ENCODE measurements around the gene TRIO.

DNA sequence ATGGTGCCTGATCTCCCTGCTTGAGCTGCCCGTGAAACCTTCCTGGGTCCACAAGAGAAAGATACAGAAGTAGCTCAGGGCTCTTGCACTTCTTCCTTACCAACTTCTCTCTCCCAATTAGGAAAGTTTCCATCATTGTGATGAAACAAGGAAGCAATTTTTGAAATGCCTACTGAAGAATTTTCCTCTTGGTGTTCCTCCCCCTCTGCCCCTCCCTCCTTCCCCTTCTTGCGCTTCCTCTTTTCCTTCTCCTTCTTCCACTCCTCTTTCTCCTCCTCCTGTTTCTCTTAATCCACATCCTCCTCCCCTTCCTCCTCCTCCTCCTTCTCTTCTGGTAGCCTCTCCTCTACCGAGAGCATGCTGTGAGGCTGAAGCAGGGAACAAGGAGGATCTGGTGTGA is 402.2 kb downstream of the TRIO start:
- TF ChIP-seq, protein P1, sequence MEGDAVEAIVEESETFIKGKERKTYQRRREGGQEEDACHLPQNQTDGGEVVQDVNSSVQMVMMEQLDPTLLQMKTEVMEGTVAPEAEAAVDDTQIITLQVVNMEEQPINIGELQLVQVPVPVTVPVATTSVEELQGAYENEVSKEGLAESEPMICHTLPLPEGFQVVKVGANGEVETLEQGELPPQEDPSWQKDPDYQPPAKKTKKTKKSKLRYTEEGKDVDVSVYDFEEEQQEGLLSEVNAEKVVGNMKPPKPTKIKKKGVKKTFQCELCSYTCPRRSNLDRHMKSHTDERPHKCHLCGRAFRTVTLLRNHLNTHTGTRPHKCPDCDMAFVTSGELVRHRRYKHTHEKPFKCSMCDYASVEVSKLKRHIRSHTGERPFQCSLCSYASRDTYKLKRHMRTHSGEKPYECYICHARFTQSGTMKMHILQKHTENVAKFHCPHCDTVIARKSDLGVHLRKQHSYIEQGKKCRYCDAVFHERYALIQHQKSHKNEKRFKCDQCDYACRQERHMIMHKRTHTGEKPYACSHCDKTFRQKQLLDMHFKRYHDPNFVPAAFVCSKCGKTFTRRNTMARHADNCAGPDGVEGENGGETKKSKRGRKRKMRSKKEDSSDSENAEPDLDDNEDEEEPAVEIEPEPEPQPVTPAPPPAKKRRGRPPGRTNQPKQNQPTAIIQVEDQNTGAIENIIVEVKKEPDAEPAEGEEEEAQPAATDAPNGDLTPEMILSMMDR (IDR thresholded peaks at IDR 0.05), result no peak
- no peak for TF ChIP-seq POLR2A (IDR thresholded peaks at IDR 0.05)
- peak in 1 of 2 donors; percentile 78 for TF ChIP-seq EP300 (IDR thresholded peaks at IDR 0.05)
